ENCODE measurements around the gene PAFAH2.

PAFAH2 gene

GRCh38 chr1:25914074-25914995 is 83.5 kb downstream of the PAFAH2 start:
- no peak for TF ChIP-seq ZFX (IDR thresholded peaks at IDR 0.05)
- no peak for TF ChIP-seq CTCF (conservative IDR thresholded peaks at IDR 0.05)
- H3K27ac ChIP-seq: no peak overlapping the region

- TF ChIP-seq CTCF (conservative IDR thresholded peaks at IDR 0.05) (no peak), ZFX (IDR thresholded peaks at IDR 0.05) (no peak)
- H3K27ac ChIP-seq: no peak overlapping the region
Observed at GRCh38 chr1:25913206-25913605, 84.7 kb downstream of the PAFAH2 start.

GRCh38 chr1:25912076-25912831 is 85.6 kb downstream of the PAFAH2 start:
- TF ChIP-seq ZFX (IDR thresholded peaks at IDR 0.05) (no peak), CTCF (conservative IDR thresholded peaks at IDR 0.05) (no peak)
- no peak overlapping the region for H3K27ac ChIP-seq

- TF ChIP-seq CTCF (conservative IDR thresholded peaks at IDR 0.05) (no peak), ZFX (IDR thresholded peaks at IDR 0.05) (no peak)
- H3K27ac ChIP-seq: no peak overlapping the region
Observed at GRCh38 chr1:25911162-25911561, 86.7 kb downstream of the PAFAH2 start.

Data from C4-2B (cell line).